Activated naive CD4-positive, alpha-beta T cell treated with anti-CD3 and anti-CD28 coated beads, Interleukin-2, amount 50 U/mL, for 72 hours (primary cell): ENCODE measurements around the gene KCNJ9. TPM values are rescaled to one million over a fixed set of nuclear protein-coding genes. Genes with fewer than 3 reads are reported as not detected.
"Not testable (repeated sequence)": the region's sequence is repeated elsewhere in the genome, so short reads cannot be mapped to it uniquely, and the experiment has no call there.

Source experiments
- ATAC-seq, 2 donors: fragments of 150-1000 bp; cut with Tn5 transposase; 2 replicates each; pipeline ENCODE4 v1.10.0; 2021; ENCODE audit warnings: mild to moderate bottlenecking in 2 of 2, moderate library complexity in 2 of 2
- DNase-seq, 2 donors: peaks; one replicate each; pipeline ENCODE4 v3.0.0; 2021 to 2022; ENCODE audit warnings: low spot score in 2 of 2
- H3K27ac Mint-ChIP-seq, 2 donors: one replicate each; pipeline ENCODE4 v1.8.0; 2022; ENCODE audit warnings: mild to moderate bottlenecking in 2 of 2, mixed read lengths in 2 of 2
- H3K36me3 Mint-ChIP-seq, 2 donors: one replicate each; pipeline ENCODE4 v1.8.0; 2022; ENCODE audit warnings: mixed read lengths in 2 of 2
- H3K9me3 Mint-ChIP-seq, 2 donors: one replicate each; pipeline ENCODE4 v1.8.0; 2022; ENCODE audit warnings: mixed read lengths in 2 of 2
- total RNA-seq, 2 donors: library from RNA; stranded (reverse); gene quantifications; one replicate each; pipeline ENCODE4 v1.2.3, GENCODE V29; 2022

The KCNJ9 gene
- total RNA-seq, 2 donors from 2014 or later, result 0.06 TPM; not detected in 1

DNA sequence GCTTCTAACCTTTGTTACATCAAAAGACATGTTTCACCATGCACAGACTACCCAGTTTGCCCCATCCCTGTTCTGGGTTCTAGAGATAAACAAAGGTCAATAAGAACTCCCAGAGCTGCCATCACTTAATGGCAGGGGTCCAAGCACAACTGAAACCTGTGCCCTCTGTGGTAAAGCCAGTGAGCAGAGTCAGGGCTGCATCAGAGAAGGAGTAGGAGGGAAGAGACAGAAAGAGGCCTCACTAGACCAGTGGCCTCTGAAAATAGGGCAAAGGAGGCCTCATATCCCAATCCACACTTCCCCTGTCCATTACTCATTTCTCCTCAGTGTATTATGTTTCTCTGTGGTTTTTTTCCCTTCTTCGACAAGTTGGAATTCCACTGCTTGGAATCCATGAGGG lies 44.4 kb downstream of the KCNJ9 start:
- no peak for ATAC-seq
- Mint-ChIP-seq H3K27ac (no peak overlapping the region), H3K36me3 (no peaks in the 10 kb centered on the region), H3K9me3 (no peaks in the 10 kb centered on the region)
- no peak for DNase-seq

GRCh38 chr1:160126342-160126741 lies 45.0 kb downstream of the KCNJ9 start:
- ATAC-seq, DNase-seq, H3K36me3 Mint-ChIP-seq, H3K9me3 Mint-ChIP-seq: not testable (repeated sequence)
- H3K27ac Mint-ChIP-seq, result peak overlapping the region in 1 of 2 donors; percentile 53

DNA sequence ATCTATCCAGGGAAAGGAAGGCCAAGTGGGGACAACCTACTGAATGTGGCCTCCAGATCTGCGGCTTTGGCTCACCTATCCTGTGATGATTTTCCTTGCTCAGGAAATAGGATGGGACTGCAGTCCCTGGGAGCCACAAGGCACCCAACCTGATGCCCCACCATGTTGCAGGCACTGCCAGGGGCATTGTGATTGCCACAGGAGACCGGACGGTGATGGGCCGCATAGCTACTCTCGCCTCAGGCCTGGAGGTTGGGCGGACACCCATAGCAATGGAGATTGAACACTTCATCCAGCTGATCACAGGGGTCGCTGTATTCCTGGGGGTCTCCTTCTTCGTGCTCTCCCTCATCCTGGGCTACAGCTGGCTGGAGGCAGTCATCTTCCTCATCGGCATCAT lies 46.0 kb downstream of the KCNJ9 start:
- DNase-seq (no peak), ATAC-seq (no peak)
- Mint-ChIP-seq H3K36me3 (no peaks in the 10 kb centered on the region), H3K9me3 (no peaks in the 10 kb centered on the region), H3K27ac (no peak overlapping the region)

DNA sequence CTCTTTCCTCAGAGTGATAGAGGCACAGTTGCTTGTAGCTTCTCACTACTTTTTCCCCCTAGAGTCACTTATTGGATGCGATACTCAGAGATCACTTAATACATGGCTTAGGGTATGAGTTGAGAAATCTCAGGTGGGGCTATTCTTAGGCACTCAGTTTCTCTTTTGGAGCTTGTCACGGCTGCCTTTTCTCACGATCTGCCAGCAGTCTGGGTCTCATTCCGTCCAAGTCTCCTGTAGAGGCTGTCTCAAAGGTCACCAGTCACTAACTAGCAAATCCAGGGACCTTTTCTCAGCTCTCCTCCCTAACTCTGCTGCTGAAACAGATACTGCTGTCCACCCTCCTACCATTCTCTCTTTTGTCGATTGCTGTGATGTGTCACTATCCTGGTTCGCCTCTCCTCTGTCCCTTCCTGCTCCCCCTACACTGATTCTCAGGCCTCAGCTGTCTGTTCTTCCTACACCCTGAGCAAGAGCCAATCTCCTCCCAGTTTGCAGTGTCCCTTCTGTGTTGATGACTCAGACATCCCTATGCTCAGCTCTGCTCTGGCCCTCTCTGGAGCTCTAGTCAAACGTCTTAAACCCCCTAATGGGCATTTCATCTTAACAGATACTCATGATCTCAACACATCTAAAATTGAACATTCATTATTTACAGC lies 46.7 kb downstream of the KCNJ9 start:
- ATAC-seq (no peak), DNase-seq (no peak)
- Mint-ChIP-seq H3K27ac (peak overlapping the region in 1 of 2 donors; percentile 38), H3K9me3 (no peaks in the 10 kb centered on the region), H3K36me3 (no peaks in the 10 kb centered on the region)

GRCh38 chr1:160128636-160129035 lies 47.3 kb downstream of the KCNJ9 start:
- no peak for ATAC-seq
- no peak for DNase-seq
- H3K27ac Mint-ChIP-seq, result no peak overlapping the region
- no peaks in the 10 kb centered on the region for H3K9me3 Mint-ChIP-seq
- H3K36me3 Mint-ChIP-seq, result no peaks in the 10 kb centered on the region

DNA sequence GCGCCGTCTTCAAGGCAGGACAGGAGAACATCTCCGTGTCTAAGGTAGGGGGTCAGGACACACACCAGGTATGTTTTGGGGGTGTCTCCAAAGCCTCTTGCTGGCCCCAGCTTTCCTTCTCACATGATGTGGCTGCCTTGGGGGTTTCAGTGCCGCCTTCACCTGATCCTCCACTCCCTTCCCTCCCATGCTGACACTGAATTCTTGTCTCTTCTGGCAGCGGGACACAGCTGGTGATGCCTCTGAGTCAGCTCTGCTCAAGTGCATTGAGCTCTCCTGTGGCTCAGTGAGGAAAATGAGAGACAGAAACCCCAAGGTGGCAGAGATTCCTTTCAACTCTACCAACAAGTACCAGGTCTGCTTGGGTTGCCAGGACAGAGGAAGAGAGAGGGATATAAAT lies 47.7 kb downstream of the KCNJ9 start:
- H3K27ac Mint-ChIP-seq, result no peak overlapping the region
- H3K9me3 Mint-ChIP-seq, result no peaks in the 10 kb centered on the region
- no peak for DNase-seq
- no peak for ATAC-seq
- H3K36me3 Mint-ChIP-seq, result no peaks in the 10 kb centered on the region

DNA sequence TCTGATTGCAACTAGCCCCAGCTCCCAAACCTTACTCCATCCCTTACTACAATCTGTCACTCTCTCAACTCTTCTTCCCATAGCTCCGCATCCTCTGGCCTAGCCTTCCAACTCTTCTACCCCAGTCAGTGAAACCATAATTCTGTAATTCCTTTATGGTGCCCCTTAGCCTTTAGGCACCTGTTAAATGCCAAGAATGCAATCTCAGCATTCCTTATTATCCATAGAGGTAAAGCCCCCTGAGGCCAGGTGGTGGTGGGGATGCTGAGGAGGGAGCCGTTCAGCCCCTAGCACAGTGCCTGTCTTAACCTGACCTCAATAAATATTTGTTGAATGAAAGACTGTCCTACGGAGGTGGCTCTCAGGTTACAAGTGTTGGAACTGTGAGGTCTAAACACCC lies 48.2 kb downstream of the KCNJ9 start:
- H3K36me3 Mint-ChIP-seq, result no peaks in the 10 kb centered on the region
- no peaks in the 10 kb centered on the region for H3K9me3 Mint-ChIP-seq
- ATAC-seq (no peak), DNase-seq (no peak)
- no peak overlapping the region for H3K27ac Mint-ChIP-seq

GRCh38 chr1:160129966-160130365 lies 48.6 kb downstream of the KCNJ9 start:
- Mint-ChIP-seq H3K27ac (no peak overlapping the region), H3K36me3 (no peaks in the 10 kb centered on the region), H3K9me3 (no peaks in the 10 kb centered on the region)
- no peak for ATAC-seq
- DNase-seq, result no peak

DNA sequence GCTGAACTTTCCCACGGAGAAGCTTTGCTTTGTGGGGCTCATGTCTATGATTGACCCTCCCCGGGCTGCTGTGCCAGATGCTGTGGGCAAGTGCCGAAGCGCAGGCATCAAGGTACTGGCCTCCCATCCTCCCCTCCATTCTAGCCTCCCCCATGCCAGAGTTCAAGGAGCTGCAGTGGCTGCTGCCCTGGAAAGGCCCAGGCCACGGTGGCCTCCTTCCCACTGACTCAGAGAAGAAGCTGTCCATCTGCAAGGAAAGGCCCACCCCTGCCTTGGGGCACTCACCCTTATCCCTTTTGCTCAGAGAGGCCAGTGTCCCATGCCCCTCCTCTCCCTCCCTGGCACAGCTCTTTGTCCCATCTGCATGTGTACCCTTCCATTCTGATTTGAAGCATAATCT lies 49.1 kb downstream of the KCNJ9 start:
- DNase-seq (no peak), ATAC-seq (no peak)
- Mint-ChIP-seq H3K27ac (no peak overlapping the region), H3K9me3 (no peaks in the 10 kb centered on the region), H3K36me3 (no peaks in the 10 kb centered on the region)

GRCh38 chr1:160130939-160131338 lies 49.6 kb downstream of the KCNJ9 start:
- Mint-ChIP-seq H3K36me3 (no peaks in the 10 kb centered on the region), H3K27ac (no peak overlapping the region), H3K9me3 (no peaks in the 10 kb centered on the region)
- DNase-seq (no peak), ATAC-seq (no peak)

- DNase-seq, result no peak
- Mint-ChIP-seq H3K9me3 (no peaks in the 10 kb centered on the region), H3K36me3 (no peaks in the 10 kb centered on the region), H3K27ac (no peak overlapping the region)
- no peak for ATAC-seq
Measured at GRCh38 chr1:160131803-160132565, 50.6 kb downstream of the KCNJ9 start.

DNA sequence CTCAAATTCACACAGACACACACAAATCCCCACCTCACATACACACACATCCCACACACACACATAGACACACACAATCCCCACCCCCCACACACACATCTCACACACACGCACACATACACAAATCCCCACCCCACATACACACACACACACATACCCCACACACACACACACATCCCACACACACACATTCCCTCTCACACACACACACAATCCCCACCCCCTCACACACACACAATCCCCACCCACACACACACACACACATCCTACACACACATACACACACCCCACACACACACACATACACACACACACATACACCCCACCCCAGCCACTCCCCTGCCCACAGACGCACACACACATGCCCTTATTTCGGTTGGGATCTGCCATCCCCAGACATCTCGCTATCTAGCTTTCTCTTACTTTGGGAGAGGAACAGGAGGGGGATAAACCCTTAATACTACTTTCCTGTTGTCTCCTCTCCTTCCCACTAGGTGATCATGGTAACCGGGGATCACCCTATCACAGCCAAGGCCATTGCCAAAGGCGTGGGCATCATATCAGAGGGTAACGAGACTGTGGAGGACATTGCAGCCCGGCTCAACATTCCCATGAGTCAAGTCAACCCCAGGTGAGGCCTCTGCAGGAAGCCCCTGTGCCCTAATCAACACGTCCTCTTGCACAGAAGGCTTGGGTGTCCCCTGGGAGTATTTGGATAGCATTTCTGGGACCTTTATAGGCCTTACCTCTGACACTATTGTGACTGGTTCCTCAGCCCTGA lies 52.8 kb downstream of the KCNJ9 start:
- Mint-ChIP-seq H3K36me3 (no peaks in the 10 kb centered on the region), H3K27ac (no peak overlapping the region), H3K9me3 (no peaks in the 10 kb centered on the region)
- ATAC-seq, result no peak
- no peak for DNase-seq

GRCh38 chr1:160134791-160135572 lies 53.6 kb downstream of the KCNJ9 start:
- Mint-ChIP-seq H3K9me3 (no peaks in the 10 kb centered on the region), H3K27ac (peak overlapping the region in 1 of 2 donors; percentile 48), H3K36me3 (no peaks in the 10 kb centered on the region)
- DNase-seq, result no peak
- no peak for ATAC-seq

DNA sequence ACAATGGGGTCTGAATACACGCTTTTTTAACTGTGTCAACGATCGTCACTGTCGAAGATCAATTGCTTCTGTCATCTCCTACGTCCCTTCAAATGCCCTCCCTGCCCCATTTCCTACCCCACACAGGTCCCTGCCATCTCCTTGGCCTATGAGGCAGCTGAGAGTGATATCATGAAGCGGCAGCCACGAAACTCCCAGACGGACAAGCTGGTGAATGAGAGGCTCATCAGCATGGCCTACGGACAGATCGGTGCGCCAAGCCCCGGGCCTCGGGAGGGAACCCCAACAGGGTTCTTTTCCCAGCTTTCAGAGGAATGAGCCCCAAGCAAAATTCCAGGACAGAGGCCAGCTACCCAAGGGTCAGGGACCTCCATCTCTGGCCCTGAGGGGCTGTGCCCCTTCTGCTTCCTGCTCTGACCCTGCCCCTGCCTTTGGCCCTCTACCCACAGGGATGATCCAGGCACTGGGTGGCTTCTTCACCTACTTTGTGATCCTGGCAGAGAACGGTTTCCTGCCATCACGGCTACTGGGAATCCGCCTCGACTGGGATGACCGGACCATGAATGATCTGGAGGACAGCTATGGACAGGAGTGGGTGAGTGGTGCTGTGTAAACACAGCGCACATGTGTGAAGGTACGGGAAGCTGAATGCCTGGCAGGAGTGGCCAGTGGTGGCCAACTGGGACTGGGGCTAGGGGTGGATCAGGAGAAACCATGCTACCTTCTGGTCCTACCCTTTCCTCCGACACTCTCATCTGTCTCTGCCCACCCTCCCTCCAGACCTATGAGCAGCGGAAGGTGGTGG lies 55.0 kb downstream of the KCNJ9 start:
- Mint-ChIP-seq H3K36me3 (no peaks in the 10 kb centered on the region), H3K9me3 (no peaks in the 10 kb centered on the region), H3K27ac (no peak overlapping the region)
- DNase-seq (no peak), ATAC-seq (no peak)

- ATAC-seq, result no peak
- no peaks in the 10 kb centered on the region for H3K36me3 Mint-ChIP-seq
- DNase-seq, result no peak
- H3K9me3 Mint-ChIP-seq, result no peaks in the 10 kb centered on the region
- no peak overlapping the region for H3K27ac Mint-ChIP-seq
Measured at GRCh38 chr1:160136926-160137200, 55.5 kb downstream of the KCNJ9 start.

DNA sequence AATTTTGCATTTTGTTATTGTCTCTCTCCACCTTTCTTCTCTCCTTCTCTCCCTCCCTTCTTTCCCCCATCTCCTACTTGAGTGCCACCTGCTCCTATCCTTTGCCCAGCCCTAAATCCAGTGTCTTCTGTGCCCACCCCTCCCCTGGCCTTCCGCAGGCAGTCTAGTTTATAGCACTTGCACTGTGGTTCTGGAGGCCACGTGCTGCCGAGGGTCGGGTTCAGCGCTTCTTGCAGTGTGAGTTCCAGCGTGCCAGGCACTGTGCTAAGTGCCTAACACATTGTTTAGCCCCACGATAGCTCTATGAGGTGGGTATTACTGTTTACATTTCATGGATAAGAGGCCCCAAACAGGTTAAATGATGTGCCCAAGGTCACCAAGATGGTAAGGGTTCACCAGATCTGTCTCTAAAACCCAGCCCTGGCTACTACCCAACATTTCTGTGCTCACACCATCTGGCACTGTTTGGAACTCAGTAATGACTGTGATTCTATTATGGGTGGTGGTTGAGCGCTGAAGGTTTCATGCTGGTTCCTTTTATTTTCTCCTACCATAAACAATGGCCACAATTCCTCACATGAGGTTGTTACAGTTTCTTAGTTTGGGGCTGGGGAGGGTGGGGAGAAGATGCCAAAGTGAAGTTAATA lies 56.0 kb downstream of the KCNJ9 start:
- no peak for ATAC-seq
- Mint-ChIP-seq H3K9me3 (no peaks in the 10 kb centered on the region), H3K27ac (no peak overlapping the region), H3K36me3 (no peaks in the 10 kb centered on the region)
- no peak for DNase-seq
